GM18858 (cell line): ENCODE measurements around the gene MFSD11.
"Not testable (repeated sequence)": the region's sequence is repeated elsewhere in the genome, so short reads cannot be mapped to it uniquely, and the experiment has no call there.

Source experiments
- ATAC-seq: cut with Tn5 transposase; IDR thresholded peaks from one replicate; pipeline ENCODE4 v1.9.1; 2021; ENCODE audit not compliant: unreplicated experiment

The MFSD11 gene

GRCh38 chr17:76737676-76738467 is at the start of gene MFSD11:
MFSD11 (plus strand) TSS chr17:76738119; CDS start chr17:76738353, 234 bp downstream.
- ATAC-seq = peak; percentile 33

GRCh38 chr17:76688165-76688622 is 49.7 kb upstream of the MFSD11 start:
- ATAC-seq = no peak

GRCh38 chr17:76689859-76690258 is 48.1 kb upstream of the MFSD11 start:
- ATAC-seq = no peak

GRCh38 chr17:76690596-76691280 is 47.2 kb upstream of the MFSD11 start:
- no peak for ATAC-seq

- ATAC-seq = no peak
These were observed 46.3 kb upstream of the MFSD11 start for GRCh38 chr17:76691379-76692191.

- no peak for ATAC-seq
These were observed 42.7 kb upstream of the MFSD11 start for GRCh38 chr17:76695059-76695831.

GRCh38 chr17:76696763-76697701 is 40.9 kb upstream of the MFSD11 start:
- ATAC-seq = no peak

- ATAC-seq = no peak
These were observed 40.0 kb upstream of the MFSD11 start for GRCh38 chr17:76697702-76698465.

GRCh38 chr17:76698466-76698977 is 39.4 kb upstream of the MFSD11 start:
- ATAC-seq = not testable (repeated sequence)

GRCh38 chr17:76700270-76700616 is 37.7 kb upstream of the MFSD11 start:
- no peak for ATAC-seq

GRCh38 chr17:76700617-76701470 is 37.1 kb upstream of the MFSD11 start:
- no peak for ATAC-seq

GRCh38 chr17:76701471-76701967 is 36.4 kb upstream of the MFSD11 start:
- no peak for ATAC-seq

- ATAC-seq = no peak
These were observed 35.8 kb upstream of the MFSD11 start for GRCh38 chr17:76702076-76702475.

GRCh38 chr17:76702941-76703637 is 34.8 kb upstream of the MFSD11 start:
- no peak for ATAC-seq

- ATAC-seq = no peak
These were observed 33.1 kb upstream of the MFSD11 start for GRCh38 chr17:76704805-76705204.

- ATAC-seq = no peak
These were observed 31.1 kb upstream of the MFSD11 start for GRCh38 chr17:76706817-76707216.
